GM21390 (cell line): Measurements from ENCODE around the gene SNX33.
"Not testable (repeated sequence)": the region's sequence is repeated elsewhere in the genome, so short reads cannot be mapped to it uniquely, and the experiment has no call there.

Experiments
- ATAC-seq: cut with Tn5 transposase; IDR thresholded peaks from one replicate; pipeline ENCODE4 v1.9.1; 2021; ENCODE audit not compliant: unreplicated experiment

Gene SNX33, protein sequence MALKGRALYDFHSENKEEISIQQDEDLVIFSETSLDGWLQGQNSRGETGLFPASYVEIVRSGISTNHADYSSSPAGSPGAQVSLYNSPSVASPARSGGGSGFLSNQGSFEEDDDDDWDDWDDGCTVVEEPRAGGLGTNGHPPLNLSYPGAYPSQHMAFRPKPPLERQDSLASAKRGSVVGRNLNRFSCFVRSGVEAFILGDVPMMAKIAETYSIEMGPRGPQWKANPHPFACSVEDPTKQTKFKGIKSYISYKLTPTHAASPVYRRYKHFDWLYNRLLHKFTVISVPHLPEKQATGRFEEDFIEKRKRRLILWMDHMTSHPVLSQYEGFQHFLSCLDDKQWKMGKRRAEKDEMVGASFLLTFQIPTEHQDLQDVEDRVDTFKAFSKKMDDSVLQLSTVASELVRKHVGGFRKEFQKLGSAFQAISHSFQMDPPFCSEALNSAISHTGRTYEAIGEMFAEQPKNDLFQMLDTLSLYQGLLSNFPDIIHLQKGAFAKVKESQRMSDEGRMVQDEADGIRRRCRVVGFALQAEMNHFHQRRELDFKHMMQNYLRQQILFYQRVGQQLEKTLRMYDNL

GRCh38 chr15:75647370-75648155 is at the start of gene SNX33:
Gene SNX33 (plus strand): TSS chr15:75647912. CDS start chr15:75649103, 1,191 bp downstream.
- ATAC-seq = peak; percentile 69

DNA sequence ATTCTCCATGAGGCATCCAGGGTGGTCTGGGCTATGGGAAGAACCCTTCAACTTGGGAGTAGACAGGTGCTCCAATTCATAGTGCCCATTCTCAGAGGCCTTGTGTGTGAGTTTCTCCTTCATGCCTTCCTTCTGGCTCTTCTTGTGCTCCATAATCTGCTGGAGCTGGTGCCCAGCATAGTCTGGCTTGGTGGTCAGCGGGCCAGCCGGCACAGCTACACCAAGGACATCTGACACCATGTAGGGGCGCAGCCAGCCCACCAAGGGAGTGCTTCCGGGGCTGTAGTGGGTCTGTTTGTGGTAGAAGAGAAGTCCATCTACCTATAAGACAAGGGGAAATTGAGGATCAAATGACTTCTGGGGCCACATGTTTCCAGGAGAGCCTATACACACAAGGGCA is 49.4 kb upstream of the SNX33 start:
- no peak for ATAC-seq

- ATAC-seq = no peak
Measured at GRCh38 chr15:75599401-75599800, 48.3 kb upstream of the SNX33 start.

GRCh38 chr15:75606026-75606425 is 41.7 kb upstream of the SNX33 start:
- no peak for ATAC-seq

GRCh38 chr15:75606711-75607699 is 40.7 kb upstream of the SNX33 start:
- ATAC-seq = no peak

DNA sequence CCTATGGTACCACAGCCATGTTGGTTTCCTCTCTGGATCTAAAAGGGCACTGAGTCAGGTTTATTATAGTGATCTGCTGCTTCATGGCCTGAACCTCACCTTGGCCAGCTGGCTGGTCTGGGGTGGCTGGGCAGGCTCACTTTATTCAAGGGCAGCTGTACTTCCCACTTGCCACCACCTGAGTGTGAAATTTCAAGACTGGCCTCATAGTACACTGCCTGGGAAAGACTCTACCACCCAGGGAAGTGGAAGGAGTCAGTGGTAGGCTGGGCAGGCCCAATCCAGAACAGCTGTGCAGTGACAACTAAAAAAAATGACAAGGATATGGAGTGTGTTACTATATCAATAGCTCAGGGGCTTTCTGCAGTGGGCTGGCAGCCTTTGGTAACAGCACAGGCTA is 30.9 kb upstream of the SNX33 start:
- no peak for ATAC-seq

GRCh38 chr15:75620058-75620820 is 27.5 kb upstream of the SNX33 start:
- ATAC-seq = no peak

DNA sequence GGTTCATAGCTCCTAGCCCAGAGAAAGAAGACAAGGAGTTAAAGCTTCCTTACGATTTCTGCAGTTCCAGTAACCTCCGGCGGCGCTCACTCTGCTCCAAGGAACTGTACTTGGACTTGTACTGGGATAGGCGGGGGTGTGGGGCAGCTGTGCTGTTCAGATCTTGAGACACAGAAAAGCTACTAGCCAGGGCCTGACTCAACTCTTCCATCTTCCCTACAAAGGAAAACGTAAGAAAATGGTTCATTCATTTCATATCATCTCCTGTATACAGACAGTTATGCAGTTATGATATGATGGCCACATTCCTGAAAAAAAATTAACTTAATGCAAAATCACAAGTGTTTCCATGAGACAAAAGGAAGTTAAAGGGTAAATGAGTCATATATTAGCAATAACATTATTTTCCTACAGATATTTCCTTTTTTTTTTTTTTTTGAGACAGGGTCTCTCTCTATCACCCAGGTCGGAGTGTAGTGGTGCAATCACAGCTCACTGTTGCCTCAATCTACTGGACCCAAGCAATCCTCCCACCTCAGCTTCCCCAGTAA is 26.8 kb upstream of the SNX33 start:
- ATAC-seq = no peak

GRCh38 chr15:75622505-75622904 is 25.2 kb upstream of the SNX33 start:
- no peak for ATAC-seq

DNA sequence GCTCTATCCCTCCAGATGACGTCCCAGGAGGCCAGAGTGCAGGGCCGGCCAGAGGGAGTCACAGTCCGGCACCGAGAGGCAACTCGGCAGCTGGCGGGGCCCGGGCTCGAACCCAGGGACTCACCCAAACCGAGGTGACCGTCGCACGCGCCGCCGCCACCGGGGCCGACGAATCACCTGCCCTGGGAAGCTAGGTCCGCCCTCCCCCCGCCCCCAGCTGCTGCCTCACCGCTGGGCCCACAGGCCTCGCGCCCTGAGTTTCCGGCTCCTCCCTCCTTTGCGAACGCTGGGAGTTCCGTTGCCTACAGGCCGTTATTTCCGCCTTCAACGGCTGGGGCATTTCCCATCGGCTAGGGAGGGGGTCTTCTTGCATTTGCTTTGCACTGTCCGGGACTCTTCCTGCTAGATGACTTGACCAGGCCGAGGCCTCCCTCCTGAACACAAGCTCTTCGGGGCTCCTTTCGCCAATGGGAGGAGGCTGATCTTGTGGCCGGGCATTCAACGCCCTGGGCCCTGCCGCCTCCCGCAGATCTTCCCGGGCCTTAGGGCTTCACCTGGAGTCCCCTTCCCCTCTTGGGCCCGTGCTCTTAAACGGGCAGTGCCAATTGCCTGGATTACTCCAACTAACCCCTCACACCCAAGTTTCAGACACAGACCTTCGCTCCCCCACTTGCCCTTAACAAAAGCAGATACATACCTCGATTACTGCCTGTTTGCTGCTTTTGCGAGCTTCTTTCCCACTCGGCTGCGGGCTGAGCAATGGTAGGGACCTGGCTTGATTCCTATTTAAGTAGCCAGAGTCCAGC is 22.0 kb upstream of the SNX33 start, which contains the start of gene SNUPN:
TSS of gene SNUPN (minus strand) at position 184 of the 806 bp plus-strand sequence. CDS start 4,674 bp downstream, outside the sequence.
- ATAC-seq = peak; percentile 81

DNA sequence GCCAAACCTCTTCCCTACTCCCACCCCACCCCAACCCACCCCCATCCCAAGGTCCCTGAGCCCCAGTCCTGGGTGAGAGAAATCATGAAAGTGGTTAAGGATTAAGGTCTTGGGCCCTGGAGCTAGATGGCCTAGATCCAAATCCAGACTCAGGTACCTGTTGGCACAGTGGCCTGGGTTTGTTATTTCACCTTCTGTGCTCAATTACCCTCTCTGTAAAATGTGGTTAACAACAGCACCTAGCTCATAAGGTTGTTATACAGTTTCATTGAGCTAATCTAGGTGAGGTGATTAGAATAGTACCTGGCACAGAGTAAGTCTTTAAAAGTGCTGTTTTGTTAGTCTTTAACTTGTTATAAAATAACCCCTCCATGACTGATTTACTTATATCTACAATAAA is 15.8 kb upstream of the SNX33 start:
- ATAC-seq = no peak

DNA sequence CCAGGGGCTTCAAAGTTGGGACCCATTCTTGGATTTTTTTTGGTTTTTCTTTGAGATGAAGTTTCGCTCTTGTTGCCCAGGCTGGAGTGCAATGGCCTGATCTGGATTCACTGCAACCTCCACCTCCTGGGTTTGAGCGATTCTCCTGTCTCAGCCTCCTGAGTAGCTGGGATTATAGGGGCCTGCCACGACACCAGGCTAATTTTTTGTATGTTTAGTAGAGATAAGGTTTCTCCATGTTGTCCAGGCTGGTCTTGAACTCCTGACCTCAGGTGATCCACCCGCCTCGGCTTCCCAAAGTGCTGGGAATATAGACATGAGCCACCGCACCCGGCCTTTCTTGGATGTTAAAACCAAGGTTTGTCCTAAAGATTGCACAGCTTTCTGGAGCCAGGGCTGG is 13.8 kb upstream of the SNX33 start:
- not testable (repeated sequence) for ATAC-seq

DNA sequence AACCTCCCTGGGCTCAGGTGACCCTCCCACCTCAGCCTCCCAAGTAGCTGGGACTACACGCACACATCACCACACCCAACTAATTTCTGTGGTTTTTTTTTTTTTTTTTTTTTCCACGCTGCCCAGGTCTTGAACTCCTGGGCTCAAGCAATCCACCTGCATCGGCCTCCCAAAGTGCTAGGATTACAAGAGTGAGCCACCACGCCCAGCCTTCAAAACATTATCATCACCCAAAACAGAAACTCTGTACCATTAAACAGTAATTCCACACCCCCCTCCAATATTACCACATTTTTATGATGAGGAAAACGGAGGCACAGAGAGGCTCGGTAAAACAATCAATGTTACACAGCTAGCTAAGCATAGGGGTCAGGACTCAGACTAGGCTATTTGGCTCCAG is 11.7 kb upstream of the SNX33 start:
- no peak for ATAC-seq

GRCh38 chr15:75637245-75638009 is 10.3 kb upstream of the SNX33 start:
- no peak for ATAC-seq

GRCh38 chr15:75639191-75639708 is 8.5 kb upstream of the SNX33 start:
- ATAC-seq = no peak

- ATAC-seq = peak; percentile 87
Measured at GRCh38 chr15:75639709-75640482, 7.8 kb upstream of the SNX33 start, which contains the start of gene IMP3. Gene IMP3 (minus strand): TSS chr15:75640224. CDS start chr15:75640168, 56 bp downstream.
